ENCODE measurements around the gene CCDC122. TPM values are rescaled to one million over a fixed set of nuclear protein-coding genes. Genes with fewer than 3 reads are reported as not detected.

The CCDC122 gene
- total and polyA plus RNA-seq, 4 donors, result 1.2 to 2.3 (median 1.7) TPM

- Histone ChIP-seq H3K9me3 (ENCODE audit: control insufficient read depth in 4 of 4, low read length in 3 of 4) (peaks cover 7 to 27% (median 8%) of the 10 kb centered on the region in 4 donors), H3K9ac (ENCODE audit: low read depth in 1 of 2, low read length in 2 of 2) (no peak overlapping the region), H3K27ac (ENCODE audit: low read depth in 1 of 2, low read length in 2 of 2) (no peak overlapping the region), H3K4me1 (ENCODE audit: control insufficient read depth in 4 of 4, insufficient read depth in 4 of 4, low read length in 3 of 4) (no peaks in the 10 kb centered on the region), H3K4me3 (ENCODE audit: low read depth in 1 of 3, low read length in 3 of 3) (no peak overlapping the region), H3K36me3 (ENCODE audit: control insufficient read depth in 4 of 4, insufficient read depth in 3 of 4, low read depth in 1 of 4, low read length in 3 of 4) (peaks cover 0 to 3% (median 2%) of the 10 kb centered on the region in 4 donors), H3K27me3 (ENCODE audit: control insufficient read depth in 4 of 4, insufficient read depth in 4 of 4, low read length in 3 of 4) (no peaks in the 10 kb centered on the region)
- WGBS, result 81% methylated on average over 1 of the region's 1 CpG
- TF ChIP-seq GABPA (IDR thresholded peaks at IDR 0.05 in 1 of 2, conservative IDR thresholded peaks at IDR 0.05 in 1 of 2) (no peak), HNF4A (conservative IDR thresholded peaks at IDR 0.05) (peak in 1 of 2 donors; percentile 20)
- DNase-seq (ENCODE audit: low spot score), result no peak
Observed at GRCh38 chr13:43848001-43848649, 31.4 kb downstream of the CCDC122 start.

GRCh38 chr13:43846496-43847158 is 32.9 kb downstream of the CCDC122 start:
- DNase-seq (ENCODE audit: low spot score), result no peak
- WGBS, result 91% methylated on average over 3 of the region's 3 CpGs
- no peak overlapping the region for H3K9ac ChIP-seq (ENCODE audit: low read depth in 1 of 2, low read length in 2 of 2)
- TF ChIP-seq SP1 (IDR thresholded peaks at IDR 0.05) (no peak), TAF1 (conservative IDR thresholded peaks at IDR 0.05) (no peak), ZBTB33 (IDR thresholded peaks at IDR 0.05) (no peak), MAX (IDR thresholded peaks at IDR 0.05) (no peak), JUND (IDR thresholded peaks at IDR 0.05) (no peak), HNF4G (IDR thresholded peaks at IDR 0.05) (no peak), FOXA1 (IDR thresholded peaks at IDR 0.05) (no peak), EGR1 (IDR thresholded peaks at IDR 0.05; ENCODE audit: low read depth in 2 of 2) (no peak), REST (IDR thresholded peaks at IDR 0.05) (no peak), HNF4A (conservative IDR thresholded peaks at IDR 0.05) (no peak), NR2F2 (IDR thresholded peaks at IDR 0.05) (no peak), ATF3 (IDR thresholded peaks at IDR 0.05) (no peak), RXRA (IDR thresholded peaks at IDR 0.05) (no peak), FOXA2 (IDR thresholded peaks at IDR 0.05) (no peak), RAD21 (IDR thresholded peaks at IDR 0.05) (no peak), CTCF (IDR thresholded peaks at IDR 0.05; ENCODE audit: low read depth, low read length, missing input control) (no peak), GABPA (IDR thresholded peaks at IDR 0.05 in 1 of 2, conservative IDR thresholded peaks at IDR 0.05 in 1 of 2) (no peak), YY1 (IDR thresholded peaks at IDR 0.05) (no peak)
- no peaks in the 10 kb centered on the region for H3K4me1 ChIP-seq (ENCODE audit: control insufficient read depth in 4 of 4, insufficient read depth in 4 of 4, low read length in 3 of 4)
- peaks cover 0 to 3% (median 2%) of the 10 kb centered on the region in 4 donors for H3K36me3 ChIP-seq (ENCODE audit: control insufficient read depth in 4 of 4, insufficient read depth in 3 of 4, low read depth in 1 of 4, low read length in 3 of 4)
- H3K27ac ChIP-seq (ENCODE audit: low read depth in 1 of 2, low read length in 2 of 2), result no peak overlapping the region
- no peaks in the 10 kb centered on the region for H3K27me3 ChIP-seq (ENCODE audit: control insufficient read depth in 4 of 4, insufficient read depth in 4 of 4, low read length in 3 of 4)
- peaks cover 3 to 16% (median 4%) of the 10 kb centered on the region in 4 donors for H3K9me3 ChIP-seq (ENCODE audit: control insufficient read depth in 4 of 4, low read length in 3 of 4)
- H3K4me3 ChIP-seq (ENCODE audit: low read depth in 1 of 3, low read length in 3 of 3), result no peak overlapping the region

Data from liver (tissue), 9 donors.